Mesothelial cell of epicardium (in vitro differentiated cells): ENCODE data around the gene TFAP2B. TPM values are rescaled to one million over a fixed set of nuclear protein-coding genes. Genes with fewer than 3 reads are reported as not detected.

ENCODE experiments used
- DNase-seq, 2 experiments: peaks; one replicate each; pipeline ENCODE4 v3.0.0; 2021; ENCODE audit warnings: low spot score in 2 of 2; ENCODE audit not compliant: unreplicated experiment in 2 of 2
- H3K27ac Mint-ChIP-seq: 2 replicates; pipeline ENCODE4 v1.8.0; 2021; ENCODE audit warnings: mixed read lengths
- H3K27me3 Mint-ChIP-seq: 2 replicates; pipeline ENCODE4 v1.8.0; 2021; ENCODE audit warnings: low read depth, mixed read lengths
- H3K36me3 Mint-ChIP-seq: 2 replicates; pipeline ENCODE4 v1.8.0; 2021; ENCODE audit warnings: mixed read lengths
- H3K4me1 Mint-ChIP-seq: 2 replicates; pipeline ENCODE4 v1.8.0; 2021; ENCODE audit warnings: mixed read lengths
- H3K4me3 Mint-ChIP-seq: 2 replicates; pipeline ENCODE4 v1.8.0; 2021; ENCODE audit warnings: mild to moderate bottlenecking, moderate library complexity, mixed read lengths
- H3K9me3 Mint-ChIP-seq: 2 replicates; pipeline ENCODE4 v1.8.0; 2021; ENCODE audit warnings: mixed read lengths
- CTCF ChIP-seq: fragments of 200-600 bp; sonication (generic); IDR thresholded peaks from one replicate; pipeline ENCODE4 v1.5.0; 2021; ENCODE audit warnings: antibody characterized with exemption; ENCODE audit not compliant: unreplicated experiment
- total RNA-seq: library from RNA; stranded (reverse); gene quantifications from 3 replicates; pipeline ENCODE4 v1.2.1, GENCODE V29; 2021

Gene TFAP2B
- total RNA-seq, 1 donor from 2014 or later = 4.9 TPM

DNA sequence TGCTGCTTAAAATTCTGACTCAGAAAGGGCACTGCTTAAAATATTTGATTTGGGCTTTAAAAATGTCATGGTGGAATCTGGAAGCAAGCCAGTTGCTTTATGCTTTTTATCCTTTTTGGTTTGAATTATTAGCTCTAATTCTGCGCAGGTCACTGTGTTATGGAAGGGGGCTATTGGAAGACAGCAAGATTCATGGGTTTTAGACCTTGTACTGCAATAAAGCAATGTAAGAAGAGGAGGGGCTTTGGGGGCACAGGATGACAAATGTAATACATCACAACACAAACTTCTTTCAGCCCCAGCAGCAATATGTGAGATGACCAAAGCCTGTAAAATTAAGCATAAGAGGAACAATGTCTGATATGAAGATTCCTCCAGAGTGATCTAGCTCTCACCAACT lies 68.4 kb downstream of the TFAP2B start:
- Mint-ChIP-seq H3K9me3 (no peaks in the 10 kb centered on the region), H3K27me3 (peaks cover 1% of the 10 kb centered on the region), H3K36me3 (no peaks in the 10 kb centered on the region), H3K4me1 (peaks cover 27% of the 10 kb centered on the region), H3K4me3 (no peak overlapping the region), H3K27ac (no peak overlapping the region)
- DNase-seq = no peak
- no peak for TF ChIP-seq CTCF

- H3K9me3 Mint-ChIP-seq = no peaks in the 10 kb centered on the region
- H3K27me3 Mint-ChIP-seq = no peaks in the 10 kb centered on the region
- H3K4me1 Mint-ChIP-seq = peaks cover 27% of the 10 kb centered on the region
- TF ChIP-seq CTCF = no peak
- no peak overlapping the region for H3K4me3 Mint-ChIP-seq
- no peaks in the 10 kb centered on the region for H3K36me3 Mint-ChIP-seq
- no peak overlapping the region for H3K27ac Mint-ChIP-seq
- no peak for DNase-seq
Observed at GRCh38 chr6:50889497-50889896, 70.8 kb downstream of the TFAP2B start.

DNA sequence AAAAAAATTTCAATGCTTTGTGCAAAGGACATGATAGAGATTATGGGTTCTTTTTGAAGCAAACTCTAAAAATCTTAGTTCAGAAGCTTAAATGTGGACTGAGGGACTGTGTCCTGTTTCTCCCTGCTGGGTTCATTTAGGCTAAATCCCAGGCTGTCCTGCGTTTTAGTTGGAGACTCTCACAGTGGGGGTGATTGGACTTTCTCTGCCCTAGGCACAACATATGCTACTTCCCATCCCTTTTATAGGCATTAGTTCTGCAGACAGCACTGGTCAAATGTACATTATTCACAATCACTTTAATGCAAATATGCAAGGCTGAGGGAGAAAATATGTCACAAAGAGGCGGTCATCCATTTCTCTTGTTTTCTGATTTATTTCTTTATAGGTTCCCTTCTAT lies 71.3 kb downstream of the TFAP2B start:
- no peak overlapping the region for H3K4me3 Mint-ChIP-seq
- H3K9me3 Mint-ChIP-seq = peaks cover 1% of the 10 kb centered on the region
- TF ChIP-seq CTCF = no peak
- H3K27ac Mint-ChIP-seq = no peak overlapping the region
- no peaks in the 10 kb centered on the region for H3K36me3 Mint-ChIP-seq
- peaks cover 27% of the 10 kb centered on the region for H3K4me1 Mint-ChIP-seq
- DNase-seq = no peak
- no peaks in the 10 kb centered on the region for H3K27me3 Mint-ChIP-seq

GRCh38 chr6:50890579-50890978 lies 71.9 kb downstream of the TFAP2B start:
- no peak for DNase-seq
- H3K27me3 Mint-ChIP-seq = no peaks in the 10 kb centered on the region
- peaks cover 7% of the 10 kb centered on the region for H3K9me3 Mint-ChIP-seq
- no peak overlapping the region for H3K27ac Mint-ChIP-seq
- no peak overlapping the region for H3K4me3 Mint-ChIP-seq
- H3K4me1 Mint-ChIP-seq = peaks cover 26% of the 10 kb centered on the region
- no peak for TF ChIP-seq CTCF
- H3K36me3 Mint-ChIP-seq = peaks cover 3% of the 10 kb centered on the region

GRCh38 chr6:50891290-50891689 lies 72.6 kb downstream of the TFAP2B start:
- Mint-ChIP-seq H3K27ac (no peak overlapping the region), H3K9me3 (peaks cover 7% of the 10 kb centered on the region), H3K4me3 (no peak overlapping the region), H3K27me3 (no peaks in the 10 kb centered on the region), H3K36me3 (peaks cover 3% of the 10 kb centered on the region), H3K4me1 (peaks cover 22% of the 10 kb centered on the region)
- no peak for TF ChIP-seq CTCF
- no peak for DNase-seq

Other genes starting within 250 kb of the TFAP2B start
- not detected in 3 replicates for gene TFAP2D, start 105.3 kb upstream of the TFAP2B start, total RNA-seq